Measurements from ENCODE around the gene SNX30. TPM values are rescaled to one million over a fixed set of nuclear protein-coding genes. Genes with fewer than 3 reads are reported as not detected.
A peak's percentile ranks its signal among the peaks of the same experiment; 100 is the strongest.

Gene SNX30
- polyA plus RNA-seq, 1 of the 3 experiments (the other 2 are of a cell fraction): 2.7 TPM

- TF ChIP-seq REST (IDR thresholded peaks at IDR 0.05; ENCODE audit: low read depth, low read length): no peak
- TF ChIP-seq NFIC (IDR thresholded peaks at IDR 0.05; ENCODE audit: borderline replicate concordance): no peak
Measured at GRCh38 chr9:112839331-112839730, 88.8 kb downstream of the SNX30 start (continued).

- TF ChIP-seq TAF1 (IDR thresholded peaks at IDR 0.05; ENCODE audit: borderline replicate concordance, low read depth, low read length) (no peak), REST (IDR thresholded peaks at IDR 0.05; ENCODE audit: low read depth, low read length) (no peak), ELF1 (IDR thresholded peaks at IDR 0.05) (no peak), PBX3 (IDR thresholded peaks at IDR 0.05) (no peak)
- no peaks in the 10 kb centered on the region for H3K79me2 ChIP-seq (ENCODE audit: insufficient read depth)
- no peak overlapping the region for H3K9ac ChIP-seq
- 68% methylated on average over 3 of the region's 3 CpGs for WGBS (ENCODE audit: low lambda C conversion rate)
- H3K4me3 ChIP-seq (ENCODE audit: low read depth in 2 of 2, low read length in 1 of 2): no peak overlapping the region
- peaks cover 3 to 10% of the 10 kb centered on the region in 2 experiments for H3K36me3 ChIP-seq (replicated peaks in 1 of 2; ENCODE audit: control insufficient read depth in 1 of 2, insufficient read depth in 2 of 2, low read length in 1 of 2)
- peak overlapping the region in 1 of 2 experiments; percentile 58; a peak in 1 of 4 replicates for H3K27ac ChIP-seq (ENCODE audit: low read depth in 2 of 2, low read length in 1 of 2)
- no peak overlapping the region for H3K4me2 ChIP-seq
- DNase-seq: no peak
- H3K9me2 ChIP-seq: no peaks in the 10 kb centered on the region
- peaks cover 3% of the 10 kb centered on the region for H3F3A ChIP-seq (replicated peaks; ENCODE audit: insufficient read depth)
- H3K9me3 ChIP-seq: no peaks in the 10 kb centered on the region
- H4K20me1 ChIP-seq (ENCODE audit: insufficient read depth): no peaks in the 10 kb centered on the region
- ChIA-PET POLR2A (no interaction called here), CTCF (interaction anchor here (1.1 kb wide), 1 partner anchor 22 kb away, joined by 6 read pairs; no protein-coding TSS in a partner anchor)
- no peak overlapping the region for H2AFZ ChIP-seq (ENCODE audit: low read depth)
- peaks cover 0 to 5% of the 10 kb centered on the region in 2 experiments; a peak in 1 of 4 replicates for H3K4me1 ChIP-seq (ENCODE audit: control insufficient read depth in 1 of 2, insufficient read depth in 2 of 2, low read depth in 1 of 2, low read length in 1 of 2)
- no peaks in the 10 kb centered on the region for H3K27me3 ChIP-seq (ENCODE audit: insufficient read depth)
Measured at GRCh38 chr9:112841261-112841660, 90.7 kb downstream of the SNX30 start.

All from SK-N-SH (cell line).